Bronchial epithelial cell (primary cell): ENCODE data around the gene SAFB2. TPM values are rescaled to one million over a fixed set of nuclear protein-coding genes. Genes with fewer than 3 reads are reported as not detected.

Experiments used
- total RNA-seq: library from RNA; depleted of rRNA; stranded (reverse); fragments of >200 nt; gene quantifications from 2 replicates; pipeline ENCODE4 v1.2.1, GENCODE V29; 2014

The SAFB2 gene
- total RNA-seq, 1 donor from 2014 or later = 24.0 TPM

Other genes starting within 250 kb of the SAFB2 start
- not detected in 2 replicates for gene ZNRF4, start 167.4 kb downstream of the SAFB2 start, total RNA-seq
- 4.2 and 10.1 TPM in 2 replicates for gene TINCR, start 54.8 kb downstream of the SAFB2 start, total RNA-seq
- gene SAFB, start 307 bp upstream of the SAFB2 start, total RNA-seq = 44.0 and 80.6 TPM in 2 replicates
- gene MICOS13, start 57.7 kb upstream of the SAFB2 start, total RNA-seq = 30.0 and 54.0 TPM in 2 replicates
- 7.1 and 8.6 TPM in 2 replicates for gene HSD11B1L, start 58.3 kb upstream of the SAFB2 start, total RNA-seq
- gene RPL36, start 67.5 kb upstream of the SAFB2 start, total RNA-seq = 718 and 1,018 TPM in 2 replicates
- 220 and 272 TPM in 2 replicates for gene LONP1, start 97.4 kb upstream of the SAFB2 start, total RNA-seq
- not detected in 2 replicates for gene CATSPERD, start 97.9 kb upstream of the SAFB2 start, total RNA-seq
- gene PRR22, start 162.0 kb upstream of the SAFB2 start, total RNA-seq = 0.26 and 0.53 TPM in 2 replicates
- gene DUS3L, start 168.4 kb upstream of the SAFB2 start, total RNA-seq = 26.8 and 55.5 TPM in 2 replicates
- gene NRTN, start 182.3 kb upstream of the SAFB2 start, total RNA-seq = 0.51 and 1.3 TPM in 2 replicates
- gene FUT6, start 216.9 kb upstream of the SAFB2 start, total RNA-seq = 2.1 and 7.9 TPM in 2 replicates
- 16.1 and 40.8 TPM in 2 replicates for gene FUT3, start 228.7 kb upstream of the SAFB2 start, total RNA-seq
- 0.26 TPM in 1 of 2 replicates, not detected in the other for gene FUT5, start 247.8 kb upstream of the SAFB2 start, total RNA-seq